IMR-90 (cell line): ENCODE measurements around the gene NEO1. TPM values are rescaled to one million over a fixed set of nuclear protein-coding genes. Genes with fewer than 3 reads are reported as not detected.

Experiments
- ATAC-seq: fragments of 200-7000 bp; cut with Tn5 transposase; 2 replicates; pipeline ENCODE4 v1.9.1; 2020; ENCODE audit warnings: low read depth, mild to moderate bottlenecking, moderate library complexity
- BruUV-seq: library from RNA; stranded (reverse); fragments of 400-500 nt; replicated peaks from 2 replicates; lab custom pipeline; 2021; lab: Mats Ljungman, UMichigan
- CTCF ChIA-PET: fragments of 300-600 bp; formaldehyde crosslinking; extraction: SDS; loops from one replicate; lab custom pipeline; 2021; ENCODE audit warnings: antibody characterized with exemption; lab: Yijun Ruan, JAX
- POLR2A ChIA-PET: fragments of 300-600 bp; sonication (Branson Sonifier 250); formaldehyde crosslinking; loops from one replicate; lab custom pipeline; 2022; ENCODE audit warnings: antibody characterized with exemption; ENCODE audit not compliant: unreplicated experiment; lab: Charles Lee
- DNase-seq: peaks from one replicate; pipeline ENCODE4 v3.0.0; 2013
- H2AFZ ChIP-seq: replicated peaks from 2 replicates; pipeline ENCODE3; 2013; ENCODE audit warnings: low read length, mild to moderate bottlenecking; ENCODE audit not compliant: poor library complexity
- H2AK5ac ChIP-seq: 2 replicates; pipeline ENCODE4 v1.6.1; 2013; ENCODE audit warnings: low read depth, low read length, inconsistent platforms
- H2AK9ac ChIP-seq: replicated peaks from 2 replicates; pipeline ENCODE3; 2013; ENCODE audit warnings: mild to moderate bottlenecking, low read depth, low read length, moderate library complexity; ENCODE audit not compliant: poor library complexity
- H2BK120ac ChIP-seq: 2 replicates; pipeline ENCODE4 v1.6.1; 2013; ENCODE audit warnings: low read depth, low read length, inconsistent platforms
- H2BK15ac ChIP-seq: 3 replicates; pipeline ENCODE4 v1.6.1; 2013; ENCODE audit warnings: low read depth, low read length, inconsistent platforms
- H2BK20ac ChIP-seq: 2 replicates; pipeline ENCODE4 v1.6.1; 2013; ENCODE audit warnings: low read depth, mild to moderate bottlenecking, inconsistent platforms, low read length, moderate library complexity
- H2BK5ac ChIP-seq: 2 replicates; pipeline ENCODE4 v1.6.1; 2013; ENCODE audit warnings: mild to moderate bottlenecking, low read depth, low read length, inconsistent platforms; ENCODE audit not compliant: poor library complexity, severe bottlenecking
- H3K14ac ChIP-seq: replicated peaks from 2 replicates; pipeline ENCODE4 v1.6.1; 2013; ENCODE audit warnings: low read depth, low read length, inconsistent platforms
- H3K18ac ChIP-seq: 2 replicates; pipeline ENCODE4 v1.6.1; 2013; ENCODE audit warnings: low read depth, low read length, control low read depth
- H3K23ac ChIP-seq: 2 replicates; pipeline ENCODE4 v1.6.1; 2013; ENCODE audit warnings: low read depth, low read length, inconsistent platforms
- H3K27ac ChIP-seq: 2 replicates; pipeline ENCODE4 v1.5.1; 2013; ENCODE audit warnings: mild to moderate bottlenecking, control low read depth, low read length; ENCODE audit not compliant: insufficient read depth
- H3K27me3 ChIP-seq: 2 replicates; pipeline ENCODE4 v1.6.1; 2013; ENCODE audit warnings: low read length; ENCODE audit not compliant: control insufficient read depth, insufficient read depth
- H3K36me3 ChIP-seq: 2 replicates; pipeline ENCODE4 v1.6.1; 2013; ENCODE audit warnings: low read length, mixed read lengths; ENCODE audit not compliant: control insufficient read depth, insufficient read depth
- H3K4ac ChIP-seq: 2 replicates; pipeline ENCODE4 v1.6.1; 2013; ENCODE audit warnings: low read depth, low read length, inconsistent platforms
- H3K4me1 ChIP-seq: 2 replicates; pipeline ENCODE4 v1.6.1; 2013; ENCODE audit warnings: low read length, mixed read lengths; ENCODE audit not compliant: control insufficient read depth, insufficient read depth
- H3K4me2 ChIP-seq: 2 replicates; pipeline ENCODE4 v1.6.1; 2013; ENCODE audit warnings: low read depth, mild to moderate bottlenecking, control low read depth, low read length, moderate library complexity
- H3K4me3 ChIP-seq: 2 replicates; pipeline ENCODE4 v1.5.1; 2013; ENCODE audit warnings: low read depth, mild to moderate bottlenecking, control low read depth, low read length, moderate library complexity; ENCODE audit not compliant: insufficient read depth
- H3K56ac ChIP-seq: 2 replicates; pipeline ENCODE4 v1.6.1; 2013; ENCODE audit warnings: low read length, inconsistent platforms; ENCODE audit not compliant: insufficient read depth; ENCODE audit errors: extremely low read depth
- H3K79me1 ChIP-seq, 2 experiments: 2 replicates each; pipeline ENCODE4 v1.6.1; 2013; ENCODE audit warnings: low read length in 2 of 2, inconsistent platforms in 1 of 2, low read depth in 1 of 2
- H3K9ac ChIP-seq: 2 replicates; pipeline ENCODE4 v1.6.1; 2013; ENCODE audit warnings: low read depth, low read length, control low read depth
- H3K9me1 ChIP-seq: 2 replicates; pipeline ENCODE4 v1.6.1; 2013; ENCODE audit warnings: low read length, inconsistent platforms; ENCODE audit not compliant: insufficient read depth
- H3K9me3 ChIP-seq: 2 replicates; pipeline ENCODE4 v1.6.1; 2013; ENCODE audit warnings: low read length; ENCODE audit not compliant: control insufficient read depth, insufficient read depth
- H4K20me1 ChIP-seq: 2 replicates; pipeline ENCODE4 v1.6.1; 2013; ENCODE audit warnings: low read length, inconsistent platforms; ENCODE audit not compliant: insufficient read depth
- H4K5ac ChIP-seq: 2 replicates; pipeline ENCODE4 v1.6.1; 2013; ENCODE audit warnings: mild to moderate bottlenecking, low read depth, low read length, control low read depth
- H4K8ac ChIP-seq, 2 experiments: 2 replicates each; pipeline ENCODE4 v1.6.1; 2013; ENCODE audit warnings: low read depth in 2 of 2, low read length in 2 of 2, control low read depth in 1 of 2, inconsistent platforms in 1 of 2
- H4K91ac ChIP-seq: 2 replicates; pipeline ENCODE4 v1.6.1; 2013; ENCODE audit warnings: low read depth, low read length, inconsistent platforms; ENCODE audit not compliant: insufficient read depth
- CHD1 ChIP-seq: IDR thresholded peaks from 2 replicates; pipeline ENCODE4 v1.6.1; 2012; ENCODE audit warnings: low read depth, low read length, improper control_type of control experiment
- FOS ChIP-seq: fragments of 150-350 bp; IDR thresholded peaks from 2 replicates; pipeline ENCODE4 v1.6.1; 2016; ENCODE audit warnings: low read depth, low read length
- MAFK ChIP-seq: IDR thresholded peaks from 2 replicates; pipeline ENCODE4 v1.6.1; 2012; ENCODE audit warnings: low read depth, low read length, improper control_type of control experiment
- MXI1 ChIP-seq: IDR thresholded peaks from 2 replicates; pipeline ENCODE4 v1.6.1; 2012; ENCODE audit warnings: low read depth, mild to moderate bottlenecking, low read length, moderate library complexity, borderline replicate concordance
- NFE2L2 ChIP-seq: fragments of 150-350 bp; IDR thresholded peaks from 2 replicates; pipeline ENCODE4 v1.6.1; 2016; ENCODE audit warnings: low read depth, mild to moderate bottlenecking, low read length
- RAD21 ChIP-seq: IDR thresholded peaks from 2 replicates; pipeline ENCODE4 v1.6.1; 2012; ENCODE audit warnings: low read length, improper control_type of control experiment
- RCOR1 ChIP-seq: IDR thresholded peaks from 2 replicates; pipeline ENCODE4 v1.6.1; 2012; ENCODE audit warnings: mild to moderate bottlenecking, low read length, improper control_type of control experiment; ENCODE audit not compliant: insufficient replicate concordance
- SMC3 ChIP-seq: fragments of 150-350 bp; IDR thresholded peaks from 2 replicates; pipeline ENCODE4 v1.6.1; 2016; ENCODE audit warnings: low read depth, mild to moderate bottlenecking, antibody characterized with exemption, low read length, moderate library complexity
- WGBS, 2 experiments: methylation state at CpG; one replicate each; pipeline versions ENCODE4 v1.1.5 to v1.1.7; 2013; ENCODE audit warnings: missing lambda C conversion rate in 2 of 2; ENCODE audit not compliant: insufficient read length in 1 of 2; ENCODE audit errors: extremely low coverage in 2 of 2; 5-methylcytosine and 5-hydroxymethylcytosine counted together
- dilution Hi-C: fragments of 300-500 bp; cut with HindIII; formaldehyde crosslinking; loops from one replicate; pipeline ENCODE4 v1.14.3; 2018; ENCODE audit warnings: low sequenced_read_pairs; ENCODE audit not compliant: unreplicated experiment
- in situ Hi-C: fragments of 300-500 bp; cut with MboI; formaldehyde crosslinking; loops from 3 replicates; pipeline ENCODE4 v1.14.3; 2019; ENCODE audit warnings: low sequenced_read_pairs, inconsistent platforms, mixed read lengths
- intact Hi-C: fragments of 100-400 bp; cut with micrococcal nuclease; formaldehyde crosslinking; loops from 2 replicates; pipeline ENCODE4 v1.10.0; 2022
- polyA plus RNA-seq, 3 experiments: library from polyadenylated mRNA; depleted of rRNA; stranded (reverse); fragments of >200 nt; gene quantifications; 2 replicates each; pipeline ENCODE4 v1.2.3, GENCODE V29; 2012; ENCODE audit warnings: low replicate concordance in 1 of 3
- total RNA-seq: library from RNA; depleted of rRNA; stranded (reverse); fragments of >200 nt; gene quantifications from 2 replicates; pipeline ENCODE4 v1.2.3, GENCODE V29; 2012
- TF ChIP-seq, protein P1 (sequence below): conservative IDR thresholded peaks from 2 replicates; pipeline ENCODE4 v1.5.1; 2012; ENCODE audit warnings: mild to moderate bottlenecking, low read depth, low read length, improper control_type of control experiment
- TF ChIP-seq, protein P2 (sequence below): fragments of 150-350 bp; IDR thresholded peaks from 2 replicates; pipeline ENCODE4 v1.6.1; 2016; ENCODE audit warnings: low read depth, mild to moderate bottlenecking, low read length, moderate library complexity, borderline replicate concordance

The NEO1 gene
- total and polyA plus RNA-seq, 2 of the 4 experiments (the other 2 are of a cell fraction): 16.3 to 18.5 TPM

DNA sequence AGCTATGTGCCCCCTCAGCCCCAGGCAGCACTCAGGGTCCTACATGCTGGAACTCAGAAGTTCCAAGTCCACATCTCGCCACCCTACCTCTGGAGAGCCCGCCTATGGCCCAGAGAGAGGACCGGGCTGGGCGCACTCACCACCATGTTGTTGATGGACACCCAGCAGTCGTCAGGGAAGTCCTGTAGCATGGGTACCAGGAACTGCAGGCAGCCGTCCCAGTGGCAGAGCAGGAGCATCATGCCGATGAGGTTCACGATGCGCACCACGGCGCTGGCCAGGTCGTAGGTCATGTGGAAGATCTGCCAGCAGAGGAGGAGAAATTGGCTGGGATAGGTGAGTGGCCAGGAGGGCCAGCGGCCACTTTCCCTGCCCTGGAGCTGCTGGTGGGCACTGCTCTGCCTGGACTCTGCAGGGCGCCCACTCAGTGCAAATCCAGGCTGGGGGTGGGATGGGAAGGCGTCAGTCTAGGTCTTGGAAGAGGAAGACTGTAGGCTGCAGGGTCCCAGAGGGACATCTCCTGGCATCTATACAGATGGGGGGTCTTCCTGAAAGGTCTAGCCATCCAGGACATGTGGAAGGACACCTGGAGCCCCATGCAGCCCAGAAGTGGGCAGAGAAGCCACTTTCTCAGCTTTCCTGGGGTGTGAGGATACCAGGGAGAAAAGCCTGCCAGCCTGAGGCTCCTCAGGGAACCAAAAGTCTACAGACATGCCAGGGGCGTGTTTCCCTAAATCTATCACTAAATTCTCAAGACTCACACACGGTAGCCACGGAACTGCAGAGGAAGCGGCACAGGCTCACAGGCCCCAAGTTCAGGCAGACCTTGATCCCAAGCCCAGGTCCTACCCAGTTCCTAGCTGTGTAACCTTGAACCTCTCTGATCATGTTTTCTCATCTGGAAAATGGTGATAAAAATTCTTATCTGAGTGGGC, 280.0 kb downstream of the NEO1 start:
- no peak overlapping the region for H3K9ac ChIP-seq
- H3K79me1 ChIP-seq: no peaks in the 10 kb centered on the region
- no peaks in the 10 kb centered on the region; the same call in 1 of the 2 replicates for H3K9me1 ChIP-seq
- no peak overlapping the region for H4K8ac ChIP-seq
- H3K9me3 ChIP-seq: no peaks in the 10 kb centered on the region
- H2BK20ac ChIP-seq: no peak overlapping the region
- in situ Hi-C loops (no loop called here), intact Hi-C loops (no loop called here), dilution Hi-C loops (no loop called here)
- no peak overlapping the region for H3K18ac ChIP-seq
- no peak overlapping the region for H2AK9ac ChIP-seq
- peaks cover 44% of the 10 kb centered on the region for H3K27me3 ChIP-seq
- ATAC-seq (no peak), DNase-seq (no peak)
- H3K4me2 ChIP-seq: no peak overlapping the region
- no peaks in the 10 kb centered on the region for H3K36me3 ChIP-seq
- H3K23ac ChIP-seq: no peak overlapping the region
- BruUV-seq: no TSS peak
- H3K4ac ChIP-seq: no peak overlapping the region
- TF ChIP-seq MXI1 (no peak), FOS (no peak), RAD21 (no peak), SMC3 (no peak), NFE2L2 (no peak), CHD1 (no peak), RCOR1 (no peak), MAFK (no peak)
- TF ChIP-seq, protein P1, sequence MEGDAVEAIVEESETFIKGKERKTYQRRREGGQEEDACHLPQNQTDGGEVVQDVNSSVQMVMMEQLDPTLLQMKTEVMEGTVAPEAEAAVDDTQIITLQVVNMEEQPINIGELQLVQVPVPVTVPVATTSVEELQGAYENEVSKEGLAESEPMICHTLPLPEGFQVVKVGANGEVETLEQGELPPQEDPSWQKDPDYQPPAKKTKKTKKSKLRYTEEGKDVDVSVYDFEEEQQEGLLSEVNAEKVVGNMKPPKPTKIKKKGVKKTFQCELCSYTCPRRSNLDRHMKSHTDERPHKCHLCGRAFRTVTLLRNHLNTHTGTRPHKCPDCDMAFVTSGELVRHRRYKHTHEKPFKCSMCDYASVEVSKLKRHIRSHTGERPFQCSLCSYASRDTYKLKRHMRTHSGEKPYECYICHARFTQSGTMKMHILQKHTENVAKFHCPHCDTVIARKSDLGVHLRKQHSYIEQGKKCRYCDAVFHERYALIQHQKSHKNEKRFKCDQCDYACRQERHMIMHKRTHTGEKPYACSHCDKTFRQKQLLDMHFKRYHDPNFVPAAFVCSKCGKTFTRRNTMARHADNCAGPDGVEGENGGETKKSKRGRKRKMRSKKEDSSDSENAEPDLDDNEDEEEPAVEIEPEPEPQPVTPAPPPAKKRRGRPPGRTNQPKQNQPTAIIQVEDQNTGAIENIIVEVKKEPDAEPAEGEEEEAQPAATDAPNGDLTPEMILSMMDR: no peak
- TF ChIP-seq, protein P2, sequence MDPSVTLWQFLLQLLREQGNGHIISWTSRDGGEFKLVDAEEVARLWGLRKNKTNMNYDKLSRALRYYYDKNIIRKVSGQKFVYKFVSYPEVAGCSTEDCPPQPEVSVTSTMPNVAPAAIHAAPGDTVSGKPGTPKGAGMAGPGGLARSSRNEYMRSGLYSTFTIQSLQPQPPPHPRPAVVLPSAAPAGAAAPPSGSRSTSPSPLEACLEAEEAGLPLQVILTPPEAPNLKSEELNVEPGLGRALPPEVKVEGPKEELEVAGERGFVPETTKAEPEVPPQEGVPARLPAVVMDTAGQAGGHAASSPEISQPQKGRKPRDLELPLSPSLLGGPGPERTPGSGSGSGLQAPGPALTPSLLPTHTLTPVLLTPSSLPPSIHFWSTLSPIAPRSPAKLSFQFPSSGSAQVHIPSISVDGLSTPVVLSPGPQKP: no peak
- 86% methylated on average over 6 of the region's 19 CpGs; no CpG with 5 or more reads in 1 of the 2 experiments for WGBS, 2 experiments
- no peak overlapping the region for H2AK5ac ChIP-seq
- H2BK5ac ChIP-seq: no peak overlapping the region
- no peak overlapping the region for H3K4me3 ChIP-seq
- H2AFZ ChIP-seq: no peak overlapping the region
- H3K27ac ChIP-seq: no peak overlapping the region
- no peak overlapping the region for H3K56ac ChIP-seq
- CTCF ChIA-PET: no interaction called here
- no peak overlapping the region for H4K91ac ChIP-seq
- POLR2A ChIA-PET: no interaction called here
- H3K14ac ChIP-seq: no peak overlapping the region
- no peak overlapping the region for H2BK15ac ChIP-seq
- no peaks in the 10 kb centered on the region for H4K20me1 ChIP-seq
- H4K5ac ChIP-seq: no peak overlapping the region
- H2BK120ac ChIP-seq: no peak overlapping the region
- H3K4me1 ChIP-seq: no peaks in the 10 kb centered on the region
